Measurements from ENCODE around the gene NINL. TPM values are rescaled to one million over a fixed set of nuclear protein-coding genes. Genes with fewer than 3 reads are reported as not detected.

Gene NINL
- polyA plus RNA-seq, 1 of the 3 experiments (the other 2 are of a cell fraction): 22.5 TPM

- no peak for TF ChIP-seq RCOR1 (IDR thresholded peaks at IDR 0.05; ENCODE audit: low read length)
- no peak for TF ChIP-seq POLR2AphosphoS5 (IDR thresholded peaks at IDR 0.05; ENCODE audit: low read depth, low read length)
- TF ChIP-seq EP300 (IDR thresholded peaks at IDR 0.05; ENCODE audit: borderline replicate concordance in 1 of 2, low read depth in 1 of 2, low read length in 1 of 2): no peak
- no peak for TF ChIP-seq EZH2phosphoT487 (IDR thresholded peaks at IDR 0.05; ENCODE audit: borderline replicate concordance, low read depth)
- no peak for TF ChIP-seq CHD2 (IDR thresholded peaks at IDR 0.05; ENCODE audit: low read length, partially characterized antibody)
- TF ChIP-seq RFX5 (IDR thresholded peaks at IDR 0.05; ENCODE audit: low read length): no peak
- TF ChIP-seq ELF1 (IDR thresholded peaks at IDR 0.05): no peak
- no peak for TF ChIP-seq NRF1 (IDR thresholded peaks at IDR 0.05; ENCODE audit: low read depth, low read length)
- no peak for TF ChIP-seq MEF2A (IDR thresholded peaks at IDR 0.05; ENCODE audit: borderline replicate concordance, low read depth)
- TF ChIP-seq, protein P1, sequence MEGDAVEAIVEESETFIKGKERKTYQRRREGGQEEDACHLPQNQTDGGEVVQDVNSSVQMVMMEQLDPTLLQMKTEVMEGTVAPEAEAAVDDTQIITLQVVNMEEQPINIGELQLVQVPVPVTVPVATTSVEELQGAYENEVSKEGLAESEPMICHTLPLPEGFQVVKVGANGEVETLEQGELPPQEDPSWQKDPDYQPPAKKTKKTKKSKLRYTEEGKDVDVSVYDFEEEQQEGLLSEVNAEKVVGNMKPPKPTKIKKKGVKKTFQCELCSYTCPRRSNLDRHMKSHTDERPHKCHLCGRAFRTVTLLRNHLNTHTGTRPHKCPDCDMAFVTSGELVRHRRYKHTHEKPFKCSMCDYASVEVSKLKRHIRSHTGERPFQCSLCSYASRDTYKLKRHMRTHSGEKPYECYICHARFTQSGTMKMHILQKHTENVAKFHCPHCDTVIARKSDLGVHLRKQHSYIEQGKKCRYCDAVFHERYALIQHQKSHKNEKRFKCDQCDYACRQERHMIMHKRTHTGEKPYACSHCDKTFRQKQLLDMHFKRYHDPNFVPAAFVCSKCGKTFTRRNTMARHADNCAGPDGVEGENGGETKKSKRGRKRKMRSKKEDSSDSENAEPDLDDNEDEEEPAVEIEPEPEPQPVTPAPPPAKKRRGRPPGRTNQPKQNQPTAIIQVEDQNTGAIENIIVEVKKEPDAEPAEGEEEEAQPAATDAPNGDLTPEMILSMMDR (IDR thresholded peaks at IDR 0.05): no peak
Observed at GRCh38 chr20:25534845-25535244, 50.5 kb downstream of the NINL start (continued).

DNA sequence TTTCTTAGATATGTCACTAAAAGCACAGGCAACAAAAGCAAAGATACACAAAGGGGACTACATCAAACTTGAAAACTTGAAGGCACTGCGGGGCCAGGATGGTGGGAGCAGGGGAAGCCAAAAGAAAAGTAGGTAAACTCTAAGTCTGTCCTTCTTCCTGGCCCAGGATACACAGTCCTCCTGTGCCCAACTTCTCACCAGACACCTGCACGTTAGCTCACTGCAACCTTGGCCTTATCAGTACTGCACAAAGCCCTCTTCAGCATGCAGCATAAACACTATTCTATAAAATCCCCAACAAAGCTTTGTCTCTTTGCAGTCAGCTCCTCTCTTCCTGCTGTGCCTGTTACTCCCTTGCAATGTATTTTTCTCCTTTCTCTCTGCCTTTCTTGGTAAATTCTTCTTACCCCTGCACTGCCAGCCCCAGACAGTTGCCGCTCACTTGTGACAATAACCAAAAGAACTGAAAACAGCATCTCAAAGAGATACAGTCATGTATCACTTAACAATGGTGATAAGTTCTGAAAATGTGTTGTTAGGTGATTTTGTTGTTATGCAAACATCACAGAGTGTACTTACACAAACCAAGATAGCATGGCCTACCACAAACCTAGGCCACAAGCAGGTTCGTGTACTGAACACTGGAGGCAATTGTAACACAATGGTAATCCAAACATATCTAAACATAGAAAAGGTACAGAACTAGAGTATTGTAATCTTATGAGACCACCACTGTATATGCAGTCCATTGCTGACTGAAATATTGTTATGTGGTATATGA, 51.2 kb downstream of the NINL start:
- TF ChIP-seq GABPA (IDR thresholded peaks at IDR 0.05; ENCODE audit: low read depth) (no peak), RXRA (IDR thresholded peaks at IDR 0.05; ENCODE audit: borderline replicate concordance, low read depth) (no peak), NFIC (IDR thresholded peaks at IDR 0.05; ENCODE audit: borderline replicate concordance) (no peak), MEF2A (IDR thresholded peaks at IDR 0.05; ENCODE audit: borderline replicate concordance, low read depth) (no peak), USF2 (IDR thresholded peaks at IDR 0.05; ENCODE audit: borderline replicate concordance, low read depth, low read length) (no peak), TCF12 (IDR thresholded peaks at IDR 0.05) (no peak), NRF1 (IDR thresholded peaks at IDR 0.05; ENCODE audit: low read depth, low read length) (no peak), SMC3 (IDR thresholded peaks at IDR 0.05; ENCODE audit: low read depth, low read length) (no peak), MXI1 (IDR thresholded peaks at IDR 0.05; ENCODE audit: low read depth, low read length) (no peak), ELF1 (IDR thresholded peaks at IDR 0.05) (no peak), ZBTB33 (IDR thresholded peaks at IDR 0.05; ENCODE audit: borderline replicate concordance, low read depth) (no peak), FOSL2 (IDR thresholded peaks at IDR 0.05; ENCODE audit: borderline replicate concordance, low read depth) (no peak), EZH2phosphoT487 (IDR thresholded peaks at IDR 0.05; ENCODE audit: borderline replicate concordance, low read depth) (no peak)
- TF ChIP-seq, protein P2, sequence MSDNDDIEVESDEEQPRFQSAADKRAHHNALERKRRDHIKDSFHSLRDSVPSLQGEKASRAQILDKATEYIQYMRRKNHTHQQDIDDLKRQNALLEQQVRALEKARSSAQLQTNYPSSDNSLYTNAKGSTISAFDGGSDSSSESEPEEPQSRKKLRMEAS (IDR thresholded peaks at IDR 0.05; ENCODE audit: low read depth): no peak
- TF ChIP-seq, protein P1 (IDR thresholded peaks at IDR 0.05): no peak
- POLR2A ChIA-PET: no interaction called here

More for the DNA sequence above, 51.2 kb downstream of the NINL start:
- peaks cover 0 to 14% of the 10 kb centered on the region in 2 experiments; a peak in 1 of 4 replicates for H3K4me1 ChIP-seq (ENCODE audit: control insufficient read depth in 1 of 2, insufficient read depth in 2 of 2, low read depth in 1 of 2, low read length in 1 of 2)
- H2AFZ ChIP-seq (ENCODE audit: low read depth): no peak overlapping the region
- no peak overlapping the region for H3K9ac ChIP-seq
- no peak overlapping the region for H3K27ac ChIP-seq (ENCODE audit: low read depth in 2 of 2, low read length in 1 of 2)
- 96% methylated on average over 4 of the region's 4 CpGs for WGBS (ENCODE audit: low lambda C conversion rate)
- H3K4me3 ChIP-seq (ENCODE audit: low read depth in 2 of 2, low read length in 1 of 2): no peak overlapping the region
- H3K4me2 ChIP-seq: no peak overlapping the region
- H3K9me3 ChIP-seq: no peaks in the 10 kb centered on the region
- DNase-seq: no peak
- no peaks in the 10 kb centered on the region for H3K36me3 ChIP-seq (replicated peaks in 1 of 2; ENCODE audit: control insufficient read depth in 1 of 2, insufficient read depth in 2 of 2, low read length in 1 of 2)
- H4K20me1 ChIP-seq (ENCODE audit: insufficient read depth): 0 out of 2 replicates have a peak, but pooled peaks cover 10% of the 10 kb centered on the region
- peaks cover 22% of the 10 kb centered on the region; the same call in 1 of the 2 replicates for H3K79me2 ChIP-seq (ENCODE audit: insufficient read depth)
- H3F3A ChIP-seq (replicated peaks; ENCODE audit: insufficient read depth): no peaks in the 10 kb centered on the region
- H3K27me3 ChIP-seq (ENCODE audit: insufficient read depth): no peaks in the 10 kb centered on the region
- no peaks in the 10 kb centered on the region for H3K9me2 ChIP-seq
- CTCF ChIA-PET: no interaction called here

Measured in SK-N-SH (cell line).